Stimulated activated naive CD8-positive, alpha-beta T cell treated with anti-CD3 and anti-CD28 coated beads, Interleukin-15, amount 100 ng/mL, for 72 hours (primary cell): ENCODE data around the gene ACOXL.

Experiments used
- ATAC-seq: fragments of 150-1000 bp; cut with Tn5 transposase; 2 replicates; pipeline ENCODE4 v1.10.0; 2021; ENCODE audit warnings: mild to moderate bottlenecking, moderate library complexity
- DNase-seq, 2 donors: peaks; one replicate each; pipeline ENCODE4 v3.0.0; 2021 to 2022
- H3K27ac Mint-ChIP-seq, 2 donors: one replicate each; pipeline ENCODE4 v1.8.0; 2022; ENCODE audit warnings: mild to moderate bottlenecking in 2 of 2, mixed read lengths in 2 of 2, moderate library complexity in 2 of 2
- H3K27me3 Mint-ChIP-seq: one replicate; pipeline ENCODE4 v1.8.0; 2022; ENCODE audit warnings: mixed read lengths
- H3K4me1 Mint-ChIP-seq: one replicate; pipeline ENCODE4 v1.8.0; 2022; ENCODE audit warnings: mild to moderate bottlenecking, mixed read lengths
- H3K4me3 Mint-ChIP-seq, 2 donors: one replicate each; pipeline ENCODE4 v1.8.0; 2022; ENCODE audit warnings: mild to moderate bottlenecking in 2 of 2, mixed read lengths in 2 of 2, moderate library complexity in 1 of 2
- H3K9me3 Mint-ChIP-seq, 2 donors: one replicate each; pipeline ENCODE4 v1.8.0; 2022; ENCODE audit warnings: mixed read lengths in 2 of 2

ACOXL gene

GRCh38 chr2:110858135-110858725 lies 125.9 kb downstream of the ACOXL start:
- DNase-seq (peak; percentile 68 to 75), ATAC-seq (peak; percentile 97)
- Mint-ChIP-seq H3K9me3 (peaks cover 0 to 12% of the 10 kb centered on the region in 2 donors), H3K27me3 (peaks cover 46% of the 10 kb centered on the region), H3K4me3 (peak overlapping the region; percentile 70 to 81), H3K27ac (no peak overlapping the region), H3K4me1 (peaks cover 87% of the 10 kb centered on the region)

GRCh38 chr2:110858993-110859701 lies 126.8 kb downstream of the ACOXL start:
- peaks cover 0 to 12% of the 10 kb centered on the region in 2 donors for H3K9me3 Mint-ChIP-seq
- no peak for ATAC-seq
- no peak overlapping the region for H3K27ac Mint-ChIP-seq
- no peak for DNase-seq
- H3K4me1 Mint-ChIP-seq: peaks cover 84% of the 10 kb centered on the region
- H3K4me3 Mint-ChIP-seq: peak overlapping the region; percentile 70 to 81
- peaks cover 46% of the 10 kb centered on the region for H3K27me3 Mint-ChIP-seq

- DNase-seq (no peak), ATAC-seq (no peak)
- Mint-ChIP-seq H3K27ac (peak overlapping the region in 1 of 2 donors; percentile 93), H3K27me3 (peaks cover 46% of the 10 kb centered on the region), H3K9me3 (peaks cover 0 to 12% of the 10 kb centered on the region in 2 donors), H3K4me3 (peak overlapping the region in 1 of 2 donors; percentile 45), H3K4me1 (peaks cover 82% of the 10 kb centered on the region)
Measured at GRCh38 chr2:110860630-110861029, 128.3 kb downstream of the ACOXL start.

- no peak overlapping the region for H3K27ac Mint-ChIP-seq
- peaks cover 39% of the 10 kb centered on the region for H3K27me3 Mint-ChIP-seq
- ATAC-seq (no peak), DNase-seq (no peak)
- H3K9me3 Mint-ChIP-seq: peaks cover 0 to 3% of the 10 kb centered on the region in 2 donors
- peaks cover 82% of the 10 kb centered on the region for H3K4me1 Mint-ChIP-seq
- no peak overlapping the region for H3K4me3 Mint-ChIP-seq
Measured at GRCh38 chr2:110861616-110862260, 129.4 kb downstream of the ACOXL start.

- Mint-ChIP-seq H3K9me3 (no peaks in the 10 kb centered on the region), H3K27me3 (peaks cover 55% of the 10 kb centered on the region), H3K27ac (no peak overlapping the region), H3K4me1 (peaks cover 74% of the 10 kb centered on the region), H3K4me3 (no peak overlapping the region)
- ATAC-seq (no peak), DNase-seq (no peak)
Measured at GRCh38 chr2:110863726-110864125, 131.4 kb downstream of the ACOXL start.

- DNase-seq: no peak
- Mint-ChIP-seq H3K27ac (no peak overlapping the region), H3K27me3 (peaks cover 57% of the 10 kb centered on the region), H3K9me3 (no peaks in the 10 kb centered on the region), H3K4me1 (peaks cover 71% of the 10 kb centered on the region), H3K4me3 (no peak overlapping the region)
- ATAC-seq: no peak
Measured at GRCh38 chr2:110864176-110864575, 131.8 kb downstream of the ACOXL start.

- ATAC-seq (no peak), DNase-seq (no peak)
- Mint-ChIP-seq H3K4me3 (peak overlapping the region in 1 of 2 donors; percentile 26), H3K27ac (no peak overlapping the region), H3K27me3 (peaks cover 57% of the 10 kb centered on the region), H3K9me3 (no peaks in the 10 kb centered on the region), H3K4me1 (peaks cover 71% of the 10 kb centered on the region)
Measured at GRCh38 chr2:110864731-110865130, 132.4 kb downstream of the ACOXL start.

GRCh38 chr2:110865188-110865587 lies 132.8 kb downstream of the ACOXL start:
- peak; percentile 83 for ATAC-seq

GRCh38 chr2:110866045-110866444 lies 133.7 kb downstream of the ACOXL start:
- peak; percentile 27 for ATAC-seq
- DNase-seq: no peak
- H3K9me3 Mint-ChIP-seq: no peaks in the 10 kb centered on the region
- no peak overlapping the region for H3K27ac Mint-ChIP-seq
- peaks cover 46% of the 10 kb centered on the region for H3K27me3 Mint-ChIP-seq
- peak overlapping the region; percentile 44 to 58 for H3K4me3 Mint-ChIP-seq
- peaks cover 68% of the 10 kb centered on the region for H3K4me1 Mint-ChIP-seq

More at GRCh38 chr2:110865188-110865587, 132.8 kb downstream of the ACOXL start:
- H3K9me3 Mint-ChIP-seq: no peaks in the 10 kb centered on the region
- H3K27ac Mint-ChIP-seq: no peak overlapping the region
- peak in 1 of 2 donors; percentile 46 for DNase-seq
- H3K27me3 Mint-ChIP-seq: peaks cover 55% of the 10 kb centered on the region
- H3K4me3 Mint-ChIP-seq: peak overlapping the region; percentile 26 to 27
- peaks cover 70% of the 10 kb centered on the region for H3K4me1 Mint-ChIP-seq

GRCh38 chr2:110866466-110866865 lies 134.1 kb downstream of the ACOXL start:
- H3K4me1 Mint-ChIP-seq: peaks cover 68% of the 10 kb centered on the region
- ATAC-seq: peak; percentile 86
- peak overlapping the region; percentile 31 to 58 for H3K4me3 Mint-ChIP-seq
- no peaks in the 10 kb centered on the region for H3K9me3 Mint-ChIP-seq
- H3K27me3 Mint-ChIP-seq: peaks cover 43% of the 10 kb centered on the region
- no peak overlapping the region for H3K27ac Mint-ChIP-seq
- DNase-seq: peak; percentile 58 to 74

GRCh38 chr2:110867078-110867477 lies 134.7 kb downstream of the ACOXL start:
- peak overlapping the region; percentile 31 to 58 for H3K4me3 Mint-ChIP-seq
- ATAC-seq (peak; percentile 62), DNase-seq (peak in 1 of 2 donors; percentile 48)
- peaks cover 37% of the 10 kb centered on the region for H3K27me3 Mint-ChIP-seq
- H3K9me3 Mint-ChIP-seq: no peaks in the 10 kb centered on the region
- peaks cover 68% of the 10 kb centered on the region for H3K4me1 Mint-ChIP-seq
- H3K27ac Mint-ChIP-seq: no peak overlapping the region

GRCh38 chr2:110868971-110869370 lies 136.6 kb downstream of the ACOXL start:
- H3K27me3 Mint-ChIP-seq: peaks cover 44% of the 10 kb centered on the region
- no peak overlapping the region for H3K4me3 Mint-ChIP-seq
- no peaks in the 10 kb centered on the region for H3K9me3 Mint-ChIP-seq
- DNase-seq: no peak
- no peak overlapping the region for H3K27ac Mint-ChIP-seq
- no peak for ATAC-seq
- H3K4me1 Mint-ChIP-seq: peaks cover 80% of the 10 kb centered on the region

- no peaks in the 10 kb centered on the region for H3K9me3 Mint-ChIP-seq
- no peak overlapping the region for H3K4me3 Mint-ChIP-seq
- H3K27me3 Mint-ChIP-seq: peaks cover 44% of the 10 kb centered on the region
- H3K4me1 Mint-ChIP-seq: peaks cover 80% of the 10 kb centered on the region
- ATAC-seq (no peak), DNase-seq (no peak)
- H3K27ac Mint-ChIP-seq: no peak overlapping the region
Measured at GRCh38 chr2:110869472-110870446, 137.4 kb downstream of the ACOXL start.

GRCh38 chr2:110870545-110870944 lies 138.2 kb downstream of the ACOXL start:
- ATAC-seq (no peak), DNase-seq (no peak)
- Mint-ChIP-seq H3K4me3 (no peak overlapping the region), H3K27ac (no peak overlapping the region), H3K27me3 (peaks cover 52% of the 10 kb centered on the region), H3K9me3 (no peaks in the 10 kb centered on the region), H3K4me1 (peaks cover 79% of the 10 kb centered on the region)

GRCh38 chr2:110871637-110872036 lies 139.3 kb downstream of the ACOXL start:
- DNase-seq: peak in 1 of 2 donors; percentile 56
- Mint-ChIP-seq H3K27ac (peak overlapping the region in 1 of 2 donors; percentile 27), H3K9me3 (no peaks in the 10 kb centered on the region), H3K4me1 (peaks cover 77% of the 10 kb centered on the region), H3K4me3 (no peak overlapping the region), H3K27me3 (peaks cover 57% of the 10 kb centered on the region)
- ATAC-seq: peak; percentile 57
